HL-60/S4 treated with retinoic acid at 250 ng/mL for 4 days and 3 days (cell line): ENCODE measurements around the gene RAB34.

Experiments
- in situ Hi-C: fragments of 300-500 bp; cut with MboI; formaldehyde crosslinking; loops from 2 replicates; pipeline ENCODE4 v1.7.0; 2022; ENCODE audit warnings: low sequenced_read_pairs

Gene RAB34

GRCh38 chr17:28698253-28698941, 19.3 kb downstream of the RAB34 start:
- in situ Hi-C loops: no loop called here

GRCh38 chr17:28693869-28694268, 23.8 kb downstream of the RAB34 start:
- in situ Hi-C loops: no loop called here

- in situ Hi-C loops: no loop called here
These were observed 28.7 kb downstream of the RAB34 start for GRCh38 chr17:28689011-28689410.

- in situ Hi-C loops: no loop called here
These were observed 29.2 kb downstream of the RAB34 start for GRCh38 chr17:28688481-28688880.

- in situ Hi-C loops: no loop called here
These were observed 31.4 kb downstream of the RAB34 start for GRCh38 chr17:28686296-28686695.

GRCh38 chr17:28685366-28685765, 32.3 kb downstream of the RAB34 start:
- in situ Hi-C loops: no loop called here

GRCh38 chr17:28684963-28685362, 32.7 kb downstream of the RAB34 start:
- in situ Hi-C loops: no loop called here

GRCh38 chr17:28682655-28683054, 35.0 kb downstream of the RAB34 start:
- in situ Hi-C loops: no loop called here

GRCh38 chr17:28675980-28676379, 41.7 kb downstream of the RAB34 start:
- in situ Hi-C loops: no loop called here

- in situ Hi-C loops: no loop called here
These were observed 42.2 kb downstream of the RAB34 start for GRCh38 chr17:28675490-28675889.

- in situ Hi-C loops: no loop called here
These were observed 47.8 kb downstream of the RAB34 start for GRCh38 chr17:28669918-28670317.

- in situ Hi-C loops: no loop called here
These were observed 49.8 kb downstream of the RAB34 start for GRCh38 chr17:28667870-28668269.

GRCh38 chr17:28665994-28666393, 51.7 kb downstream of the RAB34 start:
- in situ Hi-C loops: no loop called here
